Omental fat pad (tissue), 4 donors: ENCODE data around the gene TMEM178B. TPM values are rescaled to one million over a fixed set of nuclear protein-coding genes. Genes with fewer than 3 reads are reported as not detected.

ENCODE experiments used
- ATAC-seq: fragments of 150-250 bp; one replicate; pipeline ENCODE4 v1.9.1; 2016; ENCODE audit warnings: mild to moderate bottlenecking, moderate library complexity; ENCODE audit not compliant: low FRiP score
- DNase-seq: peaks from one replicate; pipeline ENCODE4 v3.0.0-alpha.2; 2019; ENCODE audit warnings: low spot score
- total RNA-seq, 4 donors: library from RNA; depleted of rRNA; stranded (reverse); fragments of >200 nt; gene quantifications; one replicate each; pipeline ENCODE4 v1.1.0, GENCODE V29; 2016
- TF ChIP-seq, protein P1 (sequence below), 3 donors: fragments of 450-650 bp; IDR thresholded peaks; one replicate each; pipeline ENCODE4 v1.5.1; 2016 to 2017; ENCODE audit warnings: antibody characterized with exemption in 3 of 3, mild to moderate bottlenecking in 3 of 3, moderate library complexity in 2 of 3

TMEM178B gene
- total RNA-seq, 4 donors from 2014 or later = 0.50 to 1.3 (median 0.81) TPM

DNA sequence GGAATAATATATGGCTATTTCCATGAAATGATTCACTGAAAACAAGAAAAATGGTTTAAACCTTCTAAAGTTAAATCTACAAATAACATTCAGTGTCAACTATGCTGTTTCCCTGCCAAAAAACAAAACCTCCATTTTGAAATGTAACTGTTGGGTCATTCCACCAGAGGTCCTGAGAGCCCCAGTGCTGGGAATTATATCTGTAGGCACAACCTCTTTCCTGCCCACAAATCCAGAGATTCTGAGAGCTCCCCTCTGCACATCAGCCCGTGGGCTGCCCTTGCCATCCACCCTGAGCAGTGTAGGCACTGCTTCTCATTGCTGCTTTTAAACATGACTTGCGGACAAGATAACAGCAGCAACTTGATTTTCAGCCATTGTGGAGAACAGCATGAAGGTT, 198.6 kb downstream of the TMEM178B start:
- TF ChIP-seq, protein P1, sequence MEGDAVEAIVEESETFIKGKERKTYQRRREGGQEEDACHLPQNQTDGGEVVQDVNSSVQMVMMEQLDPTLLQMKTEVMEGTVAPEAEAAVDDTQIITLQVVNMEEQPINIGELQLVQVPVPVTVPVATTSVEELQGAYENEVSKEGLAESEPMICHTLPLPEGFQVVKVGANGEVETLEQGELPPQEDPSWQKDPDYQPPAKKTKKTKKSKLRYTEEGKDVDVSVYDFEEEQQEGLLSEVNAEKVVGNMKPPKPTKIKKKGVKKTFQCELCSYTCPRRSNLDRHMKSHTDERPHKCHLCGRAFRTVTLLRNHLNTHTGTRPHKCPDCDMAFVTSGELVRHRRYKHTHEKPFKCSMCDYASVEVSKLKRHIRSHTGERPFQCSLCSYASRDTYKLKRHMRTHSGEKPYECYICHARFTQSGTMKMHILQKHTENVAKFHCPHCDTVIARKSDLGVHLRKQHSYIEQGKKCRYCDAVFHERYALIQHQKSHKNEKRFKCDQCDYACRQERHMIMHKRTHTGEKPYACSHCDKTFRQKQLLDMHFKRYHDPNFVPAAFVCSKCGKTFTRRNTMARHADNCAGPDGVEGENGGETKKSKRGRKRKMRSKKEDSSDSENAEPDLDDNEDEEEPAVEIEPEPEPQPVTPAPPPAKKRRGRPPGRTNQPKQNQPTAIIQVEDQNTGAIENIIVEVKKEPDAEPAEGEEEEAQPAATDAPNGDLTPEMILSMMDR (IDR thresholded peaks at IDR 0.05) = no peak
- DNase-seq = no peak
- ATAC-seq = no peak

DNA sequence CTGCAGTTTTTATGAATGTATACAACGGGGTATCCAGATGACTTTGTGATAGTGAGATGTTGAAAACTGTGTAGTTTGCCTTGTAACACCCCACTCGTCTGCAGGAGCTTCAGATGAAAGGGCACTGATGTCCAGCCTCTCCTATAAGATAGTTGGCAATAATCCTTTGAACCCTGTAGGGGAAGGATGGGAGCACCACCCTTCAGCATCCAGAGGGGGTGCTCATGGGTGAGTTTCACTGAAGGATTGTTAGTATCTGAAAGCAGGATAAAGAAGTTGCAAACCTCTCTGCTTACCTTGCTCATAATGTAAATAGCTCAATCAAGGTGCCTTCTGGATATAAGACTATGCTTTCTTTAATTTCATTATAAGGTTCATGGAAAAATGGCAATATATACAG, 201.5 kb downstream of the TMEM178B start:
- DNase-seq (no peak), ATAC-seq (no peak)
- TF ChIP-seq, protein P1 (IDR thresholded peaks at IDR 0.05) = no peak

DNA sequence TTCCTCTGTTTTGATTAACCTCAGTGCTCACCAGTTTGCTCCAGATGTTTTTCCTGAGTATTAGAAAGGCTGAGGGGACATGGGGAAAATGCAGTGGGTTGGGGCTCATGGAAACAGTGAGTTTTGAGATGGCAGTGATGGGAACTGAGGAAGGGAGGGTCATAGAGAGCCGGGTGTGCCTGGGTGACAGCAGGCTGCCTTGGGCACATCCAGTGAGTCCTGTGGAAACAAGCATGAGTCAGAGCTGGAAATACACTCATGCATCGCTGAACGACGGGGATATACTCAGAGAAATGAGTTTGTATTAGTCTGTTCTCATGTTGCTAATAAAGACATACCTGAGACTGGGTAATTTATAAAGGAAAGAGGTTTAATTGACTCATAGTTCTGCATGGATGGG, 202.2 kb downstream of the TMEM178B start:
- DNase-seq (no peak), ATAC-seq (no peak)
- TF ChIP-seq, protein P1 (IDR thresholded peaks at IDR 0.05) = no peak

DNA sequence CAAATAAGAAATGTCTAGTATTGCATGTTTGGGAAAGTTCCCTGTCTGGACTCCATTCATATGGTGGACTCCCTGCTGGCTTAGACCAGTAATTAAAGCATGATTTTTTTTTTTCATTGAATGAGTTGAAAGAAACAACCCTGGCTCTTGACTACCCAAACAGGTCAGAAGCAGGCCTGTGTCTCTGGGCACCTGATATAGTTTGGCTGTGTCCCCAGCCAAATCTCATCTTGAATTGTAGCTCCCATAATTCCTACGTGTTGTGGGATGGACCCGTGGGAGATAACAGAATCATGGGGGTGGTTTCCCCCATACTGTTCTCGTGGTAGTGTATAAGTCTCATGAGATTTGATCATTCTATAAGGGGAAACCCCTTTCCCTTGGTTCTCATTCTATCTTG, 206.2 kb downstream of the TMEM178B start:
- TF ChIP-seq, protein P1 (IDR thresholded peaks at IDR 0.05) = no peak
- no peak for DNase-seq

DNA sequence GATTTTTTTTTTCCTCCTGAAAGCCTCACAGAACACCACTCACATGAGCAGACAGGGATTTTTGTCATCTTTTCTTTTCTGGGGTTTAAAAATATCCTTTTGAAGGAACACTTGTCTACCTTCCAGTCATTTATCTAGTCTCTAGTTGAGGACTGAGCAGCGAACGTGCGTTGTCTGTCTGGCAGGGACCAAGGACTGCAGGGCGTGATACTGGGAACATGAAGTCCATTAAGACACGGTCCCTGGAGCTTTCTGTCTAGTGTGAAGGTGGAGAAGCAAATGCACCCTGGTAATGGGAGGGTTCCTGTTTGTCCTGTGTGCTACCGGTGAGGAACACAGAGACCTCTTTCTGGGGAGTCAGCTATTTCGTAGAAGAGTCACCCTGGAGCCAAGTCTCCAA, 207.4 kb downstream of the TMEM178B start:
- TF ChIP-seq, protein P1 (IDR thresholded peaks at IDR 0.05) = no peak
- ATAC-seq (no peak), DNase-seq (no peak)

More for the DNA sequence above, 206.2 kb downstream of the TMEM178B start:
- no peak for ATAC-seq

DNA sequence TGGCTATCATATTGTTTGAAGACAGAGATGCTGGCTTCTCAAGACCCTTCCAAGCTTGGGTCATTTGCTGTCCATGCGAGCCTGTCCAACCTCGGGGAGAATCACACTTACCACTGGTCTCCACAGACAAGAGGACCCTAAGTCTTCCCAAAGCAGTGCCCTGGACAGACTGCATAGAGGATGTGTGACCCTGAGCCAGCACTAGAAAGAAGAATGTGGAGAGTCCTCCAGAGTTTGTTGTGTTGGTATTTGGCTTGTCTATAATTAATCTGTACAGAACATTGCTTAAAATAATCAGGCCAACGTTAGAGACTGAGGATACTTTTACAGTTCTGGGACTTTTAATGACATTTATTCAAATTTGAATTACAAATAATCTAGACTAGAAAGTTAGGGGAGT, 212.7 kb downstream of the TMEM178B start:
- DNase-seq (no peak), ATAC-seq (no peak)
- TF ChIP-seq, protein P1 (IDR thresholded peaks at IDR 0.05) = no peak

DNA sequence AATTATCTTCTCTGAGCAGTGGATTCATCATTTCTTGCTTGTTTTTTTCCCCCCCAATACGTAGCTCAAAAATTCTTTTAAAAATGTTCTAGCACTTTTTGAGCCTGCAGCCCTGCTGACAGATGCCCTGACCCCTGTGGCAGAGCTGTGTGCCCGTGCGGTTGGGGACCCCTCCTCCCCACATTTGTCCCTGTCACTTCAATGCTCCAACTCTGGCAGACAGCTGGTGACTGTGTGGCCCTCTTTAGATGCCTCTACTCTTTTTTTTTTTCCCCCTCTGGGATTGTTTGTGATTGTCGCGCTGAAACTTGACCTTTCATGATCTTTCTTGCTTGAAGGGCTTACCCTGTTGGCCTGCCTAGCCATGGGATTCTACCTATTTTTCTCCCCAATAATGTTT, 214.1 kb downstream of the TMEM178B start:
- DNase-seq = no peak
- TF ChIP-seq, protein P1 (IDR thresholded peaks at IDR 0.05) = no peak
- ATAC-seq = no peak
